HG03045 (cell line): Measurements from ENCODE around the gene C12orf50.
"Not testable (repeated sequence)": the region's sequence is repeated elsewhere in the genome, so short reads cannot be mapped to it uniquely, and the experiment has no call there.

ENCODE experiments used
- ATAC-seq: cut with Tn5 transposase; IDR thresholded peaks from one replicate; pipeline ENCODE4 v1.9.1; 2021; ENCODE audit warnings: mild to moderate bottlenecking, moderate library complexity; ENCODE audit not compliant: unreplicated experiment

Gene C12orf50

DNA sequence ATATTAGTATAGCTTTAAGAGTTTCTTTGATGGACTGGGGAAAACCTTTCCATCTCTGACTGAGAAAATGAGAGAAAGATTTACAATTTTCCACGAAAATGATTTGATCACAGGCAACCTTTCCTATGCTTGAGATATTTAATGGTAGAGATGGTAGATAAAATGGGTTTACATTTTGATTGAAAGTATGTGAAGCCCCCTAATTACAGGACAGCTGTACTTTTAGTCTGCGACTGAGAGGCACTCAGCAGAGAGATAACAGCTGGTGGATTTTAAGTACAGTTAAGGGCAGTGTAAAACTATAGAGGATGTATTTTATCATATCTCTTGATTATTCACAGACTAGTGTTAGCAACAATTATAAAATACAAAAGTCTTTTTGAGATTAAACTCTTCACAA is 40.7 kb downstream of the C12orf50 start:
- no peak for ATAC-seq

DNA sequence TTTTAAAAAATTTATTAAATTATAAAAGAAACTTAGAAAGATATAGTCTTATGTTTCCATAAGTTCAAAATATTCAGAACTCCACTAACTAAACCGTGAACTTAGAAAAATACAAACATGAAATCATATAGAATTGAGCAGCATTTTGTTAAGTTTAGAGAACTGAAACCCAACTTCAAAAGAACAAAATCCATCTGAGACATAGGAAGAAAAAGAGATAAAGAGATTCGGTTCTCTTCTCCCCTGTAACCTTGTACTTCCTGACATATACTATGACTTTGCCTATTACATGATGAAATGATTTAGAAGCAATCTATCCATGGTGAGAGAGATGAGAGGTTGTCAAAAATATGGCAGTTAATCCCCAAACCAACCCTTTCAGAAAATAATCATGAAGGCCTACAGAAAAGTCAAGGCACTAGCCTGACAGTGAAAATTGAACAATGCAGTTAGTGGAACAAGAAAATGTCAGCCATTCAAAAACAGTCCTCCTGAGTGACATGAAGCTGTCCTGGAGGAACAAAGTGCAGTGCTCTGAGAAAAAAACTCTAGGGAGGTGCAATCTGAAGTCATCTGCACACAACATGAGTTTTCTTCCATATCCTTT is 44.0 kb downstream of the C12orf50 start:
- no peak for ATAC-seq

DNA sequence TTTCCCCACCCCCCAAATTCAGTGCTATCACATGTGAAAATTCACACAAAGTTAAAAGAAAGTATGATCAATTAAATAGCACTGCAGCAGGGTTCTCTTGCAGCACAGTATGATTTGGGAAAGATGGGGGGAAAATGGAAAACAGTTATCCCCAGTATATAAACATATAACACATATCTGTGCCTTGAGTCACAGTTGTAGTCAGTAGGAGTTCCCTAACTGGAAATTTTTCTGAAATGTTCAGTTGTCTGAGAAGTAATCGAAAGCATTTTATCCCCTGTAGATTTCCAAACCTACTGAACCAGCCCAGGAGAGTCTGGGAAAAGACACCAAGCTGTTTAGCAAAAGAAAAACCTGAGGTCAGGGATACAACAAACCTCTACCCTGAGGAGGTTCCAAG is 47.0 kb downstream of the C12orf50 start:
- no peak for ATAC-seq

DNA sequence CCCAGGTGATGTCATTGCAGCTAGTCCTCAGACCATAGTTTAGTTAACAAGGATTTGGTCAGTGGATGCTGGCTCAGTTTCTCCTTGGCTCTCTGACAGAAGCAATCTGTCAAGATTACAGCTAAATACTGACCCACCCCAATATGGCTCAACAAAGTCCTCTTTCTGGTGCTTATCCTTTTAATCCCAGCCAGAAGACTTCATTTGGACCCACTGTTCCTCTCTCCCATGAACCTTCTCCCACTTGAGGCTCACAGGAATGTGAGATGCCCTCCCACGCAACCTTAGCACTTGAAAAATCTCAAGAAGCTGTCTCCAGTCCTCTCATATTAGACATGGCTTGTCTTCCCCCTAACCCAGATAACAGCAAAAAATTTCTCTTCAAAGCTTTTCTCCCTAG is 47.7 kb downstream of the C12orf50 start:
- no peak for ATAC-seq

DNA sequence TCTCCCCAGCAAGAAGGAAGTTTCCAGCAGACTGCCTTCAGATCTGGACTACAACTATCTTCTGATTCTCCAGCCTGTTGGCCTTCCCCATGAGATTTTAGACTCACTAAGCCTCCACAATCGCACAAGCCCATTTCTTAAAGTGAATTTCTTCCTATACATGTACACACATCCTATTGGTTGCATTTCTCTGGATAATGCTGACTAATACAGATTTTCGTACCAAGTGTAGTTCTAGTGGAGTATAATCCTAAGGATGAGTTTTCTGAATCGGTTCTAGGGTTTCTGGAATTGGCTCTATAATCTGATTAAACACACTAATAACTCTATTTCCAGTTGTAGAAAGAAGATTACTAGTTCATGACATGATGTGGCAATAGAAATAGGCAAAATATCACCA is 53.3 kb downstream of the C12orf50 start:
- ATAC-seq, result no peak

DNA sequence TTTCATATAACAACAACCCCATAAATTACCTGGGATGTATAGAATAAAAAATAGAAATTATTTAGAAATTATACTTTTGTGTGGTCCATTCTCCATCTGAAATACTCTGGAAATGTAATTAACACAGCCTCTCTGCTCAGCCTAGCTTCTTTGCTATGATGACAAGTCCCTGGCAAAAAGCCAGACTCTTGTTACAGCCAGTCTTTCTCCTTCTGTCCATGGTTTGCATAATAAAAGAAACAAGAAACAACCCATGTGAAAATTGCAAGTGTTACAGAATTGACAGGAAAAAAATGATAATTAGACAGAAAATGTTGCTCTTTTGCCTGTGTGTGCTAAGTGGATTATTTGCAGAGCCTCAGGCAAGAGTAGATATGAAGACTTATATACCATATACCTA is 61.3 kb downstream of the C12orf50 start:
- no peak for ATAC-seq

DNA sequence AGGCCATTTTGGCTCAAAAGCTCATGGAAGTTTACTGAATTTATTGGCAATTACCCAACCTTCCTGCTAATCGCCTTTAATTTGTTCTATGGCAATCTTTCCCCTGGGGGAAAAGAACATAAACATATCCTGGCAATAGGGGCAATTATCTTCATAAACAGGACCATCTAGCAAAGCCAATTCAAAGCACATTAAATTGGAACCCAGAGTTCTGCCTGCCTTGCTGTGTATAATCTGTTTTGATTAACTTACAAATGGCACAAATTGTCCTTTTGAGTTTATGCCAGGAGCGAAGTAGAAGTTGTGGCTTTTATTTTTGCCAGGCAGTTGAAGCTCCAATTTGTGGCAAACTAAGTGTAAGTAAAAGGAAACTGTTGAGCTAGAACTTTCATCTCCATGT is 68.6 kb downstream of the C12orf50 start:
- no peak for ATAC-seq

DNA sequence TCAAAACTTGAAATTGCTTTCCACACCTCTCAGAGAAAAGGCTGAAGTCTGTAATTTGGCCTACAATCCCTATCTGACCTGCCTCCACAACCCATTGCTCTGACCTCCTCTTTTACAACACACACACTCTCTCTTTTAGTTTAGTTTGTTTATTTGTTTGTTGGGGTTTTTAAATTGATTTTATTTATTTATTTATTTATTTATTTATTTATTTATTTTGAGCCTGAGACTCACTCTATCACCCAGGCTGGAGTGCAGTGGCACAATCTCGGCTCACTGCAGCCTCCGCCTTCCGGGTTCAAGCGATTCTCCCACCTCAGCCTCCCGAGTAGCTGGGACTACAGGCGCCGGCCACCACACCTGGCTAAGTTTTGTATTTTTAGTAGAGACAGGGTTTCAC is 75.2 kb downstream of the C12orf50 start:
- ATAC-seq, result not testable (repeated sequence)

DNA sequence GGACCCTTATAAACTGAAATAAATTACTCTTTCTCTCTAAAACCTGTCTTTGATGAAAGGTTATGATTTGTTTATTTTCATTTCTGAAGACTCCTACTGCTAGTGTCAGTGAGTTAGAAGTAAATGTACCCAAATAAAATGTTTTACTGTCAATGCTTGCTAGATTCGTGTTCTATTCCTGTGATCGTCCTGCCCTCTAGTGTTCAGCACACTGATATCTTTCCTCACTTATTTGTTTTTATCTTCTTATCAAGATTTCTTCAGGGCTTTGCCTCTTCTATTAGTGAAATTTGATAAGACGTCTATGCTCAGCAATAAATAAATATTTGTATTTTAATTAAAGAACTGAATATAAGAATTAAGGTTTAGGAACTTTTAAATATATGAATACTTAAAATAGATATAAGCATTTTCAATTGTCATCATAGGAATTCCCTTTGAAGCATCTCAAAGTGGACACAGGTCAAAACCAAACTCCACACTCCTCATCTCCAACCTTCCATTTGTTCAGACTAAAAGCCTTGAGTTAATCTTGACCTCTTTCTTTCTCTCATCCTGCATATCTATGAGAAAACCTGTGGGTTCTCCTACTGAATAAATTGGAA is 75.8 kb downstream of the C12orf50 start:
- ATAC-seq, result no peak

DNA sequence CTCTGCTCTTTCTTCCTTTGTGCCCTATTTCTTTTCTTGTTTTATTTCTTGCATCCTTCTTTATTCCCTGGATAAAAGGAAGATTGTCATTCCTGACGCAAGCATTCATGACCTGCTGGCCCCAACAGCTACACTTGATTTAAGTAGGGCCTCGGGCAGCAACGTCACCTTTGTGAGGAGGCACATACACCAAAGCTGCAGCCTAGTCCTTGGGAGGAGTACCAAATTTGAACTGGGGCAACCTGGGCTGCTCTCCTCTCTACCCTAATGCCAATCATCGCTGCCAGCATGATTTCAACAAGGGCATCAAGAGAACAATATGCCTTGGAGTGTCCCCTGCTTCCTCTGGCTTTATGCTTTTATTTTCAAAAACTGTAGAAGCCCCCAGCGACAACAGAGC is 76.4 kb downstream of the C12orf50 start:
- ATAC-seq, result no peak

DNA sequence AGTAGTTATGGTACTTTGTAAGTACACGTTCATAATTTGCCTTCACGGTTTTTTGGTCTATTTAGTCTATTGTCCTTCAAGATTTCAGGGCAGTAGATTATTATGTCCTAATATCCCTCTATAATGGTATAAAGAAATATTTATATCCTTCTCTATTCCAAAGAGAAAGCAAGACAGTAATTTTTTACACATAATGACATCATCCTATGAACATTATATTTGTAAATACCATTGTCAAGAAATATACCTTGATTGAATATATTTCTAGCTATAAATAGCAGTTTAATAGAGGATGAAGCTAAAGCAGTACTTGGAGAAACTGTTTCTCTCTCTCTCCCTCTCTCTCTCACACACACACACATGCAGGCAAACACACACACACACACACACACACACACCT is 77.0 kb downstream of the C12orf50 start:
- ATAC-seq, result no peak

DNA sequence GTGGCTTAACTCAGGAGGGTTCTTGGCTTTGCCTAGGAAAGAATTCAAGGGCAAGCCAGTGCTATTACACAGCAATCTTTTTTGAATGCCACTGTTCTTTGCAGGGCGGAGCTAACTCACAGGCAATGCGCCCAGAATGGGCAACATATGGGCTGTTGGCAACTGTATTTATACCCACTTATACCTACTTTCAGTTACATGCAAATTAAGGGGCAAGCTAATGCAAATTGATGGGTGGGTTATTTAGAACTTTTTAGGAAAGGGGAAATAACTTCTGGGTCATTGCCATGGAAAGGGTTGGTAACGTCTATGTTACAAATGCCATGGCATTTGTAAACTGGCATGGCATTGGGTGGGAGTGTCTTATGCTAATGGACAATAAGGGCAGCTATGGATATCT is 85.4 kb downstream of the C12orf50 start:
- no peak for ATAC-seq

DNA sequence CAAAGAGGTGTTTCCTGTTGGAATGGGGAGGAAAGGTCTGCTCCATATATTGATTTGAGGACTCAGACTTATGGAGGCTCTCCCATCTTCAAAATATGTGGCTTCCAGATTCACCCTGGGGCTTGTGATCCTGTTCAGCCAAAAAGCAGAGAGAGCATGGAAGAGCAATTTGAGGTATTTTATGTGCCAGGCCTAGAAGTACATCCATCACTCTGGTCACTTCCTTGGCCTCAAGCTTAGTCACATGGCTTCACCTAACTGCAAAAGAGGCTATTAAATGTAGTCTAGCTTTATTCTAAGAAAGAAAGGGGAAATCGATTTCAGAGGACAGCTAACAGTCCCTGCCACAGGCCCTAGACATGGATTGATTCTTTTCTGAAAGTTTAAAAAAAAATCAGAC is 86.2 kb downstream of the C12orf50 start:
- no peak for ATAC-seq

DNA sequence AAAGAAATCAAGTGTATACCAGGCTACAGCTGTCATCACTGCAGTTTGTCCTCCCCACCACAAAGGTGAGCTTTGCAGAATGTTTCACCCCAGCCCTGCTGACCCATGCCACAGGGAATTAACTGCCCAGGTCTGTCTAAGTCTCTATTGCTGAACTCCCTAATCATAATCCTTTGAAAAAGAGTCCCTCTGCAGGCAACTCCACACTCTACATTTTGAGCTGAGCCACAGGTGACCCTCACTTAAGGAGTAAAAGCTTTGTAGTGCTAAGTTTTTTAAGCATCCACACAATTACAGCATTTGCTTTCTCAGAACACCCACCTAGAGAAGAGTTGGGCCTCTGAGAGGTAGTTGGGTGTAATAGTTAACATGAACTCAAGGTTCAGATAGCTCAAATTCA is 90.0 kb downstream of the C12orf50 start:
- ATAC-seq, result no peak

DNA sequence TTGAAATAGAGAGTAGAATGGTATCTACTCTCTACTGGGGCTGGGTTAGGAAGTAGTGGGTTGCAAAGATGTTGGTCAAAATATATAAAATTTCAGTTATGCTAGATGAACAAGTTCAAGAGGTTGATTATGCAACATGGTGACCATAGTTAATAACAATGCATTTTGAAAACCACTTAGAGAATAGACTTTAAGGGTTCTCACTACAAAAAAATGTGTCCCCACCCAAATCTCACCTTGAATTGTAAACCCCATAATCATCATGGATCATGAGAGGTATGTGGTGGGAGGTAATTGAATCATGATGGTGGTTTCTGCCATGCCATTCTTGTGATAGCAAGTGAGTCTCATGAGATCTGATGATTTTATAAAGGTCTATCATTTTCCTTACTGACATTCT is 94.0 kb downstream of the C12orf50 start:
- no peak for ATAC-seq

DNA sequence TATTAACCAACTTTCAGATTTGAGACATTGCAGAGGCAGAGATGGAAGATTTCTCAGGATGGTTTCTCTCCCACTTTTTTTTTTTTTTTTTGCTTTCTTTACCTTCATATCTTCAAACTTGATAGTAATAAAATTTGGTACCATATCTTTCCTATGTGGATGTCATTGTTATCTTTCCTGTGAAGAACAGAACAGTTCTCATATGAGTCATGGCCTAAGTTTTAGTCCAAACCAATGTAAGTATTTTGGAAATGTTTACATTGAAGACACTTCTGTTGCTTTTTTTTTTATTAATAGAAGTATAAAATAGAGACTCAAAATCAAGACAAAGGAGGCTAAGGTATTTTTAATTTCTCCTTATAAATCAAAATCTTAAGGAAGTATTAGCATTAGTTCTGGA is 95.2 kb downstream of the C12orf50 start:
- ATAC-seq, result no peak

DNA sequence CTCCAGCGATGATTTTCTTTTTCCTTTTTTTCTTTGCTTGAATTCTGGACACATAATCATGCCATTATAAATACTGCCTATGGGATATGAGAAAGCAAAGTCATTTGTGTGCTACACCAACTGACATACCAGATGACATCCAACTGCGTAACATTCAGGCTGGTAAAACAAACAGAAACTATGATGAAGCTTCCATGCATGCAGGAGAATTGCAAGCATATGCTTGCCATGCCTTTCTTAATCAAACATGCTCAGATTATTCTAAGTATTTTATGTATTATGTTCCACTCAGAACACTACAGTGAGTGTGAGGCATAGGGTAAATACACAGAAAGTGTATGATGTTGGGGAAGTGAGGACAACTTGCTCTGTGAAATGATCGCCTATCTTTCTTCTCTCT is 97.4 kb downstream of the C12orf50 start:
- ATAC-seq, result no peak

DNA sequence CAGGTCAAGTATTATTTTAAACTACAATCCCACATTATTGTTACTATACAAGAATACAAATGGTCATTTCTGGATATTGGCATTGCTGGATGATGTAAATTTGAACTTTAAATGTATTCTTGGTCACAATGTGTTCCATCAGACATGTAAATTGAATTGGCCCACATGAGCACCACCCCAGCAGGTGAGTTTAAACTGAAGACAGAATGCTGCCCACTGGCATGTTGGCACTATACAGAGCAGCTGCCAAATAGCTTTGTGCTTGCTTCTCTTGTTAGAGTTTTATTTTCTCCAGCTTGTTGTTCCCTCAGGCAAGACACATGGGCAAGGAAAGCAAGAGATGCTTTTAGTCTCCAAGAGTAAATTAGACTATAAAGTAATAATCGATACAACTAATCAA is 98.6 kb downstream of the C12orf50 start:
- ATAC-seq, result no peak
